GM10248 (cell line): ENCODE results near the gene CCDC39.

Experiments
- CTCF ChIA-PET: fragments of 300-600 bp; sonication (Branson Sonifier 250); formaldehyde crosslinking; extraction: SDS; loops from one replicate; lab custom pipeline; 2021; ENCODE audit warnings: antibody characterized with exemption; lab: Yijun Ruan, JAX
- POLR2A ChIA-PET: fragments of 350-650 bp; sonication (Branson Sonifier 250); formaldehyde crosslinking; extraction: SDS; loops from one replicate; lab custom pipeline; 2020; ENCODE audit warnings: antibody characterized with exemption; lab: Yijun Ruan, JAX
- DNase-seq: peaks from one replicate; pipeline ENCODE4 v3.0.0; 2012; ENCODE audit errors: extremely low spot score
- CTCF ChIP-seq: IDR thresholded peaks from 2 replicates; pipeline ENCODE4 v1.5.1; 2012; ENCODE audit warnings: mild to moderate bottlenecking, low read depth; ENCODE audit errors: extremely low read depth, missing control alignments, control extremely low read depth

Gene CCDC39

GRCh38 chr3:180680097-180680430 lies 775 bp upstream of the CCDC39 start:
- ChIA-PET CTCF (no interaction called here), POLR2A (no interaction called here)
- peak; percentile 38 for DNase-seq
- peak; percentile 34 for TF ChIP-seq CTCF

- CTCF ChIA-PET, result interaction anchor here (0.8 to 1.8 kb wide), 5 partner anchors 15 to 76 kb away, joined by 3 to 5 read pairs (median 4); partner anchors contain the start of gene TTC14
- POLR2A ChIA-PET, result no interaction called here
- TF ChIP-seq CTCF, result no peak
- peak; percentile 11 for DNase-seq
Observed at GRCh38 chr3:180678231-180678630, 1.1 kb downstream of the CCDC39 start.

- ChIA-PET POLR2A (no interaction called here), CTCF (no interaction called here)
- TF ChIP-seq CTCF, result no peak
- no peak for DNase-seq
Observed at GRCh38 chr3:180661444-180661843, 17.8 kb downstream of the CCDC39 start.

- TF ChIP-seq CTCF, result no peak
- ChIA-PET POLR2A (no interaction called here), CTCF (interaction anchor here (1.1 to 1.5 kb wide), 3 partner anchors 11 to 45 kb away, joined by 3 to 5 read pairs (median 3); no protein-coding TSS in a partner anchor)
- no peak for DNase-seq
Observed at GRCh38 chr3:180657094-180657493, 22.2 kb downstream of the CCDC39 start.

GRCh38 chr3:180656406-180656805 lies 22.9 kb downstream of the CCDC39 start:
- no peak for DNase-seq
- ChIA-PET POLR2A (no interaction called here), CTCF (interaction anchor here (1.1 kb wide), 1 partner anchor 13 kb away, joined by 3 read pairs; no protein-coding TSS in a partner anchor)
- TF ChIP-seq CTCF, result no peak

- no peak for DNase-seq
- TF ChIP-seq CTCF, result no peak
- CTCF ChIA-PET, result no interaction called here
- POLR2A ChIA-PET, result no interaction called here
Observed at GRCh38 chr3:180646187-180646790, 33.0 kb downstream of the CCDC39 start.
